ENCODE data around the gene DMXL1.
"Not testable (repeated sequence)": the region's sequence is repeated elsewhere in the genome, so short reads cannot be mapped to it uniquely, and the experiment has no call there.

The DMXL1 gene

GRCh38 chr5:119129770-119130169, 58.9 kb downstream of the DMXL1 start:
- DNase-seq (ENCODE audit: extremely low read depth, low read depth), result no peak
- TF ChIP-seq, protein P1, sequence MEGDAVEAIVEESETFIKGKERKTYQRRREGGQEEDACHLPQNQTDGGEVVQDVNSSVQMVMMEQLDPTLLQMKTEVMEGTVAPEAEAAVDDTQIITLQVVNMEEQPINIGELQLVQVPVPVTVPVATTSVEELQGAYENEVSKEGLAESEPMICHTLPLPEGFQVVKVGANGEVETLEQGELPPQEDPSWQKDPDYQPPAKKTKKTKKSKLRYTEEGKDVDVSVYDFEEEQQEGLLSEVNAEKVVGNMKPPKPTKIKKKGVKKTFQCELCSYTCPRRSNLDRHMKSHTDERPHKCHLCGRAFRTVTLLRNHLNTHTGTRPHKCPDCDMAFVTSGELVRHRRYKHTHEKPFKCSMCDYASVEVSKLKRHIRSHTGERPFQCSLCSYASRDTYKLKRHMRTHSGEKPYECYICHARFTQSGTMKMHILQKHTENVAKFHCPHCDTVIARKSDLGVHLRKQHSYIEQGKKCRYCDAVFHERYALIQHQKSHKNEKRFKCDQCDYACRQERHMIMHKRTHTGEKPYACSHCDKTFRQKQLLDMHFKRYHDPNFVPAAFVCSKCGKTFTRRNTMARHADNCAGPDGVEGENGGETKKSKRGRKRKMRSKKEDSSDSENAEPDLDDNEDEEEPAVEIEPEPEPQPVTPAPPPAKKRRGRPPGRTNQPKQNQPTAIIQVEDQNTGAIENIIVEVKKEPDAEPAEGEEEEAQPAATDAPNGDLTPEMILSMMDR (IDR thresholded peaks at IDR 0.05; ENCODE audit: low read depth, low read length), result no peak

GRCh38 chr5:119131530-119132304, 60.8 kb downstream of the DMXL1 start:
- TF ChIP-seq, protein P1 (IDR thresholded peaks at IDR 0.05; ENCODE audit: low read depth, low read length), result no peak
- DNase-seq (ENCODE audit: extremely low read depth, low read depth), result no peak

DNA sequence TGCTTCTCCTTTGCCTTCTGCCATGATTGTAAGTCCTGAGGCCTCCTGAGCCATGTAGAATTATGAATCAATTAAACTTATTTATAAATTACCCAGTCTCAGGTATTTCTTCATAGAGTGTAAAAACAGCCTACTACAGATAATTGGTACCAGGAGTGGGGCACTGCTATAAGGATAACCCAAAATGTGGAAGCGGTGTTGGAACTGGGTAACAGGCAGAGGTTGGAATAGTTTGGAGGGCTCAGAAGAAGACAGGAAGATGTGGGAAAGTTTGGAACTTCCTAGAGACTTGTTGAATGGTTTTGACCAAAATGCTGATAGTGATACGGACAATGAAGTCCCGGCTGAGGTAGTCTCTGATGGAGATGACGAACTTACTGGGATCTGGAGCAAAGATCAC, 64.9 kb downstream of the DMXL1 start:
- DNase-seq (ENCODE audit: extremely low read depth, low read depth), result not testable (repeated sequence)

- no peak for DNase-seq (ENCODE audit: extremely low read depth, low read depth)
- TF ChIP-seq, protein P1 (IDR thresholded peaks at IDR 0.05; ENCODE audit: low read depth, low read length), result no peak
Observed at GRCh38 chr5:119136666-119137318, 65.9 kb downstream of the DMXL1 start.

DNA sequence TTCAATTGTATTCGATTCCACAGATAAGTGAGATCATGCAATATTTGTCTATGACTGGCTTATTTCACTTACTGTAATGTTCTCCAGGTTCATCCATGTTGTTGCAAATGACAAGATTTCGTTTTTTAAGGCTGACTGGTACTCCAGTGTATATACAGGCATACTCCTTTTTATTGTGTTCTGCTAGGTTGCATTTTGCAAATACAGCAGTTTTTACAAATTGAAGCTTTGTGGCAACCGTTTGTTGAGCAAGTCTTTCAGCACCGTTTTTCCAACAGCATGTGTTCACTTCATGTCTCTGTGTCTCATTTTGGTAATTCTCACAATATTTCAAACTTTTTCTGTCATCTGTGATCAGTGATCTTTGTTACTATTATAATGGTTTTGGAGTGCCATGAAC, 82.7 kb downstream of the DMXL1 start:
- TF ChIP-seq, protein P1 (IDR thresholded peaks at IDR 0.05; ENCODE audit: low read depth, low read length), result no peak
- DNase-seq (ENCODE audit: extremely low read depth, low read depth), result no peak

DNA sequence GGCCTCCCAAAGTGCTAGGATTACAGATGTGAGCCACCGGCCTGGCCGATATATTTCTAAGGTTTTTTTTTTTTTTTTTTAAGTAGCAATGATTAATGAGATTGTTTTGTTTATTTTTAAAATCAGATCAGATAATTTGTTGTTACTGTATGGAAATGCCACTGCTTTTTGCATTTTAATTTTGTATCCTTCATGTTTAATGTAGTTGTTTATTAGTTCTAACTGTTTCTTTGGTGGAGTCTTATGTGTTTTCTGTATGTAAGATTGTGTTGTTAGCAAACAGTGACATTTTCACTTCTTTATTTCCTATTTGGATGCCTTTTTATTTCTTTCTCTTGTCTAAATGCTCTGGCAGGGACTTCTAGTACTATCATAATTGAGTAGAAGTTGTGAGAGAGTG, 87.3 kb downstream of the DMXL1 start:
- DNase-seq (ENCODE audit: extremely low read depth, low read depth), result no peak
- TF ChIP-seq, protein P1 (IDR thresholded peaks at IDR 0.05; ENCODE audit: low read depth, low read length), result no peak

DNA sequence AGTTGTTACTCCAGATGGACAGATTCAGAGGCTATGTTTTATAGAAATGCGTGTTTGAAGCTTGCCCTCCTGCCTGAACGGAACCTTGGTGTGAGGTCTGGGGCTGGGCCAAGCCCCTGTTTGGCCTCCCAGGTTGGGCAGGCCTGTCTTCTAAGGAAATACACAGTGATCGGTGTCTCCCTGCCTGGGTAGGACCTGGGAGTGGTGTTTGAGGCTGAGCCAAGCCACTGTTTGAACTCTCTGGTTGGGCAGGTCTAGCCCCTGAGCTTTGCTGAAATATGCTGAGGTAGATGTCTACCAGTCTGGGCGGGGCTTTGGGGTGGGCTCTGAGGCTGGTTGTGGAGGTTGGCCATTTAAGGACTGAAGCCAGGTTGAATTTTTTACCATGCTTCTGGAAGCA, 90.5 kb downstream of the DMXL1 start:
- DNase-seq (ENCODE audit: extremely low read depth, low read depth), result no peak
- TF ChIP-seq, protein P1 (IDR thresholded peaks at IDR 0.05; ENCODE audit: low read depth, low read length), result no peak

Measured in AG09319 (cell line).